GM19452 (cell line): Measurements from ENCODE around the gene ZNF135.

Source experiments
- ATAC-seq: cut with Tn5 transposase; IDR thresholded peaks from one replicate; pipeline ENCODE4 v1.9.1; 2021; ENCODE audit not compliant: unreplicated experiment

The ZNF135 gene

DNA sequence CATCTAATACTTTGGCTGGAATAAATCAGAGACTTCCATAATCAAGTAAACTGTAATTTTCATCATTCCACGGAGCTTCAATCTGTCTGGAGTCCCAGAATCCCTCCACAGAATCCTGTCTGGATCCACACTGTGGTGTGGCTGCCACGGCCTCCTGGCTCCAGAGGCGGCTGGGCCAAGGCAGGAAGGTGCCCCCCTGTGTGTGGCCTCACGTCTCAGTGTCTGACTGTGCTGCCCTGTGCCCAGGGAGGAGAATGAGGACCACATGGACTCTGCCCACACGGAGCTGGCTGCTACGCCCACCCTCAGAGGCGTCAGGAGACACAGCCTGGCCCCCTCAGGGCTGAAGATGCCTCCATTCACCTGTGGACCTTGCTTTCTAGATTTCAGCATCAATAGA lies 12.2 kb upstream of the ZNF135 start:
- ATAC-seq: no peak

DNA sequence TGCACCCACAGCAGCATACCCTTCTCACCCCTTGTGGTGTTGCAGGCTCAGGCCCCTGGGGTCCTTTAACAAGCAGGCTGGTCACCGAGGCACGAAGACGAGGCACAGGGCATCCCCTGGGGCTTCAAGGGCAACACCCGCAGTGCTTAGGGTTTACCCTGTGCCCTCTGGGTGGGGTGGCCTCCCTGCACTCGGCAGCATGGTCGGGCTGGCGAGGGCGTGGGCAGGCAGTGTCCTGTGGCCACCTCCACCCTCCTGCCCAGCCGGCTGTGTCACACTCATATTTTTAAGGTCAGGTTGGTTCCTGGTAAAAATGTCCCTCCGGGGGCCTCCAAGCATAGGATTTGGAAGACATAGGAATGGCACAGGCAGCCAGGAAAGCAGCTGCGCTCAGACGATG lies 11.4 kb upstream of the ZNF135 start:
- no peak for ATAC-seq

- ATAC-seq: no peak
Observed at GRCh38 chr19:58052256-58052655, 6.8 kb upstream of the ZNF135 start.

DNA sequence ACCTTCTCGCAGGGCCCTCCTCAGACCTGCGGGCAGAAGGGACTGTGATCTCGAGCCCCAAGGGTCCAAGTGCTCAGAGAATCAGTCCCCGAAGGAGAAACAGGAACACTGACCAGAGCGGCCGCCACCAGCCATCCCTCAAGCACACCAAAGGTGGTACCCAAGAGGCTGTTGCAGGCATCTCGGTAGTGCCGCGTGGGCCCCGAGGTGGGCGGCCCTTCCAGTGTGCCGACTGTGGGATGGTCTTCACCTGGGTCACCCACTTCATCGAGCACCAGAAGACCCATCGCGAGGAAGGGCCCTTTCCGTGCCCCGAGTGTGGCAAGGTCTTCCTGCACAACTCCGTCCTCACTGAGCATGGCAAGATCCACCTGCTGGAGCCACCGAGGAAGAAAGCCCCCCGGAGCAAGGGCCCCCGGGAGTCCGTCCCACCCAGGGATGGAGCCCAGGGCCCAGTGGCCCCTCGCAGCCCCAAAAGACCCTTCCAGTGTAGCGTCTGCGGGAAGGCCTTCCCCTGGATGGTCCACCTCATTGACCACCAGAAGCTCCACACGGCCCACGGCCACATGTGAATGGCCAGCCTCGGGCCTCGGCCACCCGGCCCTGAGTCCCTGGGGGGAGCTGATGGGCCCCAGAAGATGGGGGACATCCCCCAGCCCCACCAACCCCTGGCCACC lies 5.5 kb upstream of the ZNF135 start:
- ATAC-seq: no peak

- no peak for ATAC-seq
Observed at GRCh38 chr19:58054901-58055874, 3.9 kb upstream of the ZNF135 start.

DNA sequence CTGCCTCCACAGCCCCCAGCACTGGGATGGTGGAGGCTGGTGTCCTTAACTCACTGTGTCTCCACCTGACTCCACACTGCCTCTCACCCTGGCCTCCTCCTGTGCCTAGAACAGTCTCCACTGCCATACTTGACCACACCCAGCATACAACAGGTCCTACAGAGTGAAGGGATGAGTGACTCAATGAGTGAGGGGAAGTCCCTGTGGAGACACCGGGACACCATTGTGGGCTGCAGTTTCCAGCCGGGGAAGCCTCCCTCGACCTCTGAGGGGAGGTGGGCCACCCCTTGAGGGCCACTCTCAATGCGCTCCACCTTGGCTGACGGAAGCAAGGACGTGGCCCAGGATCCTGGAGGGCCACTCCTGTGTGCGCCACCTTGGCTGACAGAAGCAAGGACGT lies 2.8 kb upstream of the ZNF135 start:
- ATAC-seq: no peak

DNA sequence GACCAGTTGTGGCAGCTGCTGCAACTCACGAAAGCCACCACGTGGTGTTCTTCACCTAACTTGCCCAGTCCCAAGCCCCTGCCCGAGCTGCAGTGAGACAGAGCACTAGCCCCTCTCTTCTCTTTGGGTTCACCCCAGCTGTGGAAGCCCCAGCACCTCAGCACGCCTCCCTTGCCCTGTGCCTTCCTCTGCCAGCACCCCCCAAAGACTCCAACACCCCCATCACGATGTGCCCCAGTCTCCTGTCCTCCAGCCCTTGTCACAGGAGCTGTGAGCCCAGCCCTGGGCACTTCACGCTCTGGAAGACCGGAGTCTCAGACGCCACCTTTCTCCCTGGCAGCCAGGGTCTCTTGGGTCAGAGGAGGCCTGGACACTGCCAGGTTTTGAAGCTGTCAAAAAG lies 2.2 kb upstream of the ZNF135 start:
- no peak for ATAC-seq

DNA sequence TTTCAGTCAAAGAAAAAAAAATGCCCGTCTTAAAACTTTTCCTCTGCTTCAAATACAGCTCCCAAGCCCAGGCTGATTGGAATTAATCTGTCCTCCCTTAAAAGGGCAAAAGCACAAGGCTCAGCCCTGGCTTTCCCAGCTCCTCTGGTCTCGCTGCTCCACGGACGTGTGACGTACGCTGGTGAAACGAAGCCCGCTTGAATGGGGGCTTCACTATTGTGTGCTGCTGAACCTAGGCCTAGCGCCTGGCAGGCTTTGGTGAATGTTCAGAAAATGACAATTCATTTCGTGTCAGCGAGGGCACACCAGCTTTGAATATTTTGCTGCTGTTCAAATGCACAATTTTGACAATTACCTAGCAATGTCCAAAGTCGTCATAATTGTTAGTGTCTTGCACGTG lies 615 bp upstream of the ZNF135 start:
- no peak for ATAC-seq

GRCh38 chr19:58059671-58060078 lies 593 bp downstream of the ZNF135 start:
- ATAC-seq: no peak

- no peak for ATAC-seq
Observed at GRCh38 chr19:58060231-58060630, 1.1 kb downstream of the ZNF135 start.

DNA sequence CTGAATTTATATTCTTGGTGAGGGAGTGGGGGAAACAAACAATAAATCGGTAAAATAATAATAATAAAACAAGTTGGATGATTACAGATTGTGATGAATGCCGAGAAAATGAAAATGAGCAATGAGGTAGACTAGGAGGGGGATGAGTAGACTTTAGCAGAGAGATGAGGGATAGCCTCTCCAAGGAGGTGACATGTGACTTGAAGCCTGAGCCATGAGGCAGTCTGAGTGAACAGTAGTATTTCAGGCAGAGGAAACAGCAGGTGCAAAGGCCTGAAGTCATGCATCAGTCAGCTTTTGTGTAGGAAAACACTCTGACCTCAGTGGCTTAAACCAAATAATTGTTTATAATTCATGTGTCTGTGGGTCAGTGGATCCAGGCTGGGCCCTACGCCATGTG lies 4.6 kb downstream of the ZNF135 start:
- no peak for ATAC-seq

GRCh38 chr19:58067240-58067912 lies 8.3 kb downstream of the ZNF135 start:
- no peak for ATAC-seq

- ATAC-seq: no peak
Observed at GRCh38 chr19:58079792-58080191, 20.7 kb downstream of the ZNF135 start.

DNA sequence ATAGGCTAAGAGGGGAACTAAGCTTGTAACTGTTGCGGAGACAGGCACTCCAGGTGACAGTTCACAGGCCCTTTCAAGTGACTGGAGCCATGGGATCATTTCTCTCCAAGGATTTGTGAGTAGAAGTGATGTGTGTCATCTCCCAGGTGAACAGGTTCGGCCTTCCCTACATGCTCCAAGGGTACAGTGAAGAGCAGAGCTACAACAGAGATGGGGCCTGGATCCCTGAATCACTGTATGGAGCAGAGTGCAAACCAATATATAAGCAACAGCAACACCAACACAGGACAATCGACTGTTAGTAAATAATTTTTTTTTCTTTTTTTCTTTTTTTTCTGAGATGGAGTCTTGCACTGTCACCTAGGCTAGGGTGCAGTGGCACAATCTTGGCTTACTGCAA lies 23.9 kb downstream of the ZNF135 start:
- ATAC-seq: no peak

GRCh38 chr19:58084596-58085347 lies 25.7 kb downstream of the ZNF135 start:
- no peak for ATAC-seq

DNA sequence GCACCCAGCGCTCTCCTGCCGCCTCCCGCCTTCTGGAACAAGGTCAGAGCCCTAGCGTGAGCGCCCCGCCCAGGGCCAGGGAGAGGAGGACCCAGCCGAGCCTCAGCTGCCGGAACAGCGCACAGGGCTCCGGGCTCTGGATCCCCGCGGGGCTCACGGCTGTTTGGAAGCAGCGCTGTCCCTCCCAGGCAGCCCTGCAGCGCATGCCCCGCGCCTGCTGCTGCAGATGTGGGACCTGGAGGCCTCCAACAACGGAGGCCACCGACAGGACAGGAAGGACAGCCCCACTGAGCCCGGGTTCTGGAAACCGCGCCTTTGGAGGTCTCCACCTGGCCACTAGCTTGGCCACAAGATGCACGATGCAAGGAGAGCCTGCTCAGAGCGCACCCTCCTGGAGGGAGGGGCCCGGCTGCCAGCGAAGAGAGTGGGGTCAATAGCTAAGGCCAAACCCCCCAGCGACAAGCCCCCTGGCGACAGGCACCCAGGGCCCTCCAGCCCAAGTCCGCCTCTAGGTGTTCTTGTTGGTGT lies 26.3 kb downstream of the ZNF135 start:
- no peak for ATAC-seq

DNA sequence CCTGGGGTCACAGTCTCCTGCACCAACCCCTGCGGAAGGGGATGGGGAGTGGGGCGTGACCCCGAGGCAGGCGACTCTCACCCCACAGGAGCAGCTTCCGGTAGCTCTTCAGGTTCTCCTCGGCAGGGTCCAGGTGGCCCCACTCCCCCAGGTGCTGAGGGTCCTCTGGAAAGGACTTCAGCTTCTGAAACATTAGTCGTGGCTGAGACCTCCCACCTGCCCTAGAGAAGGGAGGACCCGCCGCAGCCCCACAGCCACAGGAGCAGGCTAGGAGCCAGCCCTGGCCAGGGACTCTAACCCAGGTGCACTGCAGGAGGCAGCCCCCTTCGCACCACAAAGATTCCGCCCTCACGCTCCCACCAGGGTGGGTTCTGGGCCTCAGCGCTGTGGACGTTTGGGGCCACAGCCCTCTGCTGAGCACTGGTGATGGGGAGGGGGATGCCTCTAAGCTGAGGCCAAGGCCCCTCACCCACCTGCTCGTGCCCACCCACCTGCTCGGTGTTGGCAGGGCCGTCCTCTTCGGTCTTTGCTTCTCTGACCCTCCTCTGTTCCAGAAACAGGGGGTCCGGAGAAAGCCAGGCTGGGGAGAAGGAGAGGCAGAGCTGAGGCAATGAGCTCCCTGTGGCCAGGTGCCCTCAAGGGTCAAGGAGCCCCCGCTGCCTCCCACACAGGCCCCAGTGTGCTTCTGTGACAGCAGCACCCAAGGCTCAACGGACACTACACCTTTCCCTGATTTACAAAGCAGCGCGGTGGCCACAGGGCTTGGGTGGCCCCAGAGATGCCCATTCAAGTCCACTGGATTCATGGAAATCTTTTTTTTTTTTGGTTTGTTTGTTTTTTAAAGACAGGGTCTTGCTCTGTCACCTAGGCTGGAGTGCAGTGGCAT lies 28.0 kb downstream of the ZNF135 start:
- no peak for ATAC-seq

- ATAC-seq: no peak
Observed at GRCh38 chr19:58088521-58089052, 29.5 kb downstream of the ZNF135 start.

DNA sequence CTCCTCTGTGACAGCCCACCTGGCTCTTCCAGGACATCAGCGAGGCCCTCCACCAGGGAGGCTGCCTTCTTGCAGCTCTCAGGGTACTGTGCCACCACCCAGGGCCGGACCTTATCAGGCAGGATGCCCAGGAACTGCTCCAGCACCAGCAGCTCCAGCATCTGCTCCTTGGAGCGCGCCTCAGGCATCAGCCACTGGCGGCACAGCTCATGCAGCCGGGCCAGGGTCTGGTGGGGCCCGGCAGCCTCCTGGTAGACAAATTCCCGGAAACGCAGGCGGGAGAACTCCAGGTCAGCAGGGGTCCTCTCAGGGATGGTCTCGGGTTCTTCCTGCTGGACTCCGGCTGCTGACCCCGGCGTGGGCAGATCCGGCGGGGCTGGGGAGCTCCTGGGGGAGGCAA lies 30.8 kb downstream of the ZNF135 start:
- ATAC-seq: no peak
